Calu3 (cell line): ENCODE data around the gene KCNIP4. TPM values are rescaled to one million over a fixed set of nuclear protein-coding genes. Genes with fewer than 3 reads are reported as not detected.

Experiments used
- BruUV-seq: library from RNA; stranded (reverse); fragments of 400-500 nt; replicated peaks from 2 replicates; lab custom pipeline; 2021; lab: Mats Ljungman, UMichigan
- CTCF ChIA-PET: fragments of 300-600 bp; sonication (Branson Sonifier 250); formaldehyde crosslinking; loops from one replicate; lab custom pipeline; 2022; ENCODE audit warnings: antibody characterized with exemption; lab: Charles Lee
- DNase-seq: peaks from one replicate; pipeline ENCODE4 v3.0.0; 2022
- H3K27ac Mint-ChIP-seq: one replicate; pipeline ENCODE4 v1.8.0; 2022; ENCODE audit warnings: mixed read lengths; ENCODE audit not compliant: unreplicated experiment
- H3K27me3 Mint-ChIP-seq: one replicate; pipeline ENCODE4 v1.8.0; 2022; ENCODE audit warnings: mixed read lengths; ENCODE audit not compliant: unreplicated experiment
- H3K36me3 Mint-ChIP-seq: one replicate; pipeline ENCODE4 v1.8.0; 2022; ENCODE audit warnings: mild to moderate bottlenecking, moderate library complexity, mixed read lengths; ENCODE audit not compliant: insufficient read depth, unreplicated experiment
- H3K4me1 Mint-ChIP-seq: one replicate; pipeline ENCODE4 v1.8.0; 2022; ENCODE audit warnings: mild to moderate bottlenecking, low read depth, mixed read lengths; ENCODE audit not compliant: unreplicated experiment
- H3K4me3 Mint-ChIP-seq: one replicate; pipeline ENCODE4 v1.8.0; 2022; ENCODE audit warnings: mild to moderate bottlenecking, low read depth, moderate library complexity, mixed read lengths; ENCODE audit not compliant: unreplicated experiment
- H3K9me3 Mint-ChIP-seq: one replicate; pipeline ENCODE4 v1.8.0; 2022; ENCODE audit warnings: low read depth, mixed read lengths; ENCODE audit not compliant: unreplicated experiment
- CTCF ChIP-seq: fragments of 200-600 bp; IDR thresholded peaks from one replicate; pipeline ENCODE4 v1.8.0; 2022; ENCODE audit warnings: antibody characterized with exemption; ENCODE audit not compliant: unreplicated experiment
- intact Hi-C: fragments of 100-400 bp; cut with micrococcal nuclease; formaldehyde crosslinking; loops from one replicate; pipeline ENCODE4 v1.10.0; 2022; ENCODE audit not compliant: unreplicated experiment
- total RNA-seq: library from RNA; stranded (reverse); gene quantifications from 2 replicates; pipeline ENCODE4 v1.2.3, GENCODE V29; 2022

KCNIP4 gene
- total RNA-seq, 1 experiment from 2014 or later: not detected

- no peak overlapping the region for H3K27ac Mint-ChIP-seq
- no peak overlapping the region for H3K4me3 Mint-ChIP-seq
- H3K9me3 Mint-ChIP-seq: no peaks in the 10 kb centered on the region
- DNase-seq: no peak
- no peaks in the 10 kb centered on the region for H3K4me1 Mint-ChIP-seq
- CTCF ChIA-PET: no interaction called here
- no peak for TF ChIP-seq CTCF
- no TSS peak for BruUV-seq
- no peaks in the 10 kb centered on the region for H3K36me3 Mint-ChIP-seq
- intact Hi-C loops: no loop called here
- H3K27me3 Mint-ChIP-seq: no peaks in the 10 kb centered on the region
These were observed 851.5 kb downstream of the KCNIP4 start for GRCh38 chr4:21097026-21097425.

- DNase-seq: no peak
- Mint-ChIP-seq H3K4me3 (no peak overlapping the region), H3K4me1 (peaks cover 8% of the 10 kb centered on the region), H3K36me3 (no peaks in the 10 kb centered on the region), H3K9me3 (peaks cover 14% of the 10 kb centered on the region), H3K27ac (no peak overlapping the region), H3K27me3 (no peaks in the 10 kb centered on the region)
- intact Hi-C loops: no loop called here
- BruUV-seq: no TSS peak
- CTCF ChIA-PET: no interaction called here
- TF ChIP-seq CTCF: no peak
These were observed 856.0 kb downstream of the KCNIP4 start for GRCh38 chr4:21092531-21092930.

- Mint-ChIP-seq H3K27ac (no peak overlapping the region), H3K4me1 (peaks cover 8% of the 10 kb centered on the region), H3K4me3 (no peak overlapping the region), H3K36me3 (no peaks in the 10 kb centered on the region), H3K9me3 (peaks cover 15% of the 10 kb centered on the region), H3K27me3 (no peaks in the 10 kb centered on the region)
- intact Hi-C loops: no loop called here
- no TSS peak for BruUV-seq
- no peak for DNase-seq
- CTCF ChIA-PET: no interaction called here
- no peak for TF ChIP-seq CTCF
These were observed 858.4 kb downstream of the KCNIP4 start for GRCh38 chr4:21090094-21090666.

GRCh38 chr4:21083413-21083812, 865.2 kb downstream of the KCNIP4 start:
- BruUV-seq: no TSS peak
- TF ChIP-seq CTCF: no peak
- DNase-seq: no peak
- Mint-ChIP-seq H3K36me3 (no peaks in the 10 kb centered on the region), H3K9me3 (peaks cover 6% of the 10 kb centered on the region), H3K4me1 (no peaks in the 10 kb centered on the region), H3K27ac (no peak overlapping the region), H3K27me3 (no peaks in the 10 kb centered on the region), H3K4me3 (no peak overlapping the region)
- CTCF ChIA-PET: no interaction called here
- intact Hi-C loops: no loop called here
